Activated CD8-positive, alpha-beta memory T cell treated with anti-CD3 and anti-CD28 coated beads, Interleukin-2, amount 10 ng/mL, durations not matched to agents 7 days and 5 days (primary cell): Measurements from ENCODE around the gene CLMP. TPM values are rescaled to one million over a fixed set of nuclear protein-coding genes. Genes with fewer than 3 reads are reported as not detected.

Source experiments
- ATAC-seq: fragments of 150-1000 bp; cut with Tn5 transposase; one replicate; pipeline ENCODE4 v1.10.0; 2021; ENCODE audit warnings: moderate library complexity
- CTCF ChIA-PET: fragments of 350-600 bp; sonication (Branson Sonifier 250); formaldehyde crosslinking; loops from one replicate; lab custom pipeline; 2021; ENCODE audit warnings: antibody characterized with exemption; lab: Charles Lee
- DNase-seq: peaks from one replicate; pipeline ENCODE4 v3.0.0-alpha.2; 2020
- H3K27ac Mint-ChIP-seq: one replicate; pipeline ENCODE4 v1.8.0; 2021; ENCODE audit warnings: mild to moderate bottlenecking, mixed read lengths
- H3K27me3 Mint-ChIP-seq: one replicate; pipeline ENCODE4 v1.8.0; 2021; ENCODE audit warnings: mixed read lengths
- H3K36me3 Mint-ChIP-seq: one replicate; pipeline ENCODE4 v1.8.0; 2021; ENCODE audit warnings: mild to moderate bottlenecking, mixed read lengths
- H3K4me1 Mint-ChIP-seq: one replicate; pipeline ENCODE4 v1.8.0; 2021; ENCODE audit warnings: mixed read lengths
- H3K4me3 Mint-ChIP-seq: one replicate; pipeline ENCODE4 v1.8.0; 2021; ENCODE audit warnings: mild to moderate bottlenecking, moderate library complexity, mixed read lengths
- H3K9me3 Mint-ChIP-seq: one replicate; pipeline ENCODE4 v1.8.0; 2022; ENCODE audit warnings: low read depth, mixed read lengths
- total RNA-seq, 2 experiments: library from RNA; stranded (reverse); gene quantifications; one replicate each; pipeline ENCODE4 v1.2.3, GENCODE V29; 2021

The CLMP gene, protein sequence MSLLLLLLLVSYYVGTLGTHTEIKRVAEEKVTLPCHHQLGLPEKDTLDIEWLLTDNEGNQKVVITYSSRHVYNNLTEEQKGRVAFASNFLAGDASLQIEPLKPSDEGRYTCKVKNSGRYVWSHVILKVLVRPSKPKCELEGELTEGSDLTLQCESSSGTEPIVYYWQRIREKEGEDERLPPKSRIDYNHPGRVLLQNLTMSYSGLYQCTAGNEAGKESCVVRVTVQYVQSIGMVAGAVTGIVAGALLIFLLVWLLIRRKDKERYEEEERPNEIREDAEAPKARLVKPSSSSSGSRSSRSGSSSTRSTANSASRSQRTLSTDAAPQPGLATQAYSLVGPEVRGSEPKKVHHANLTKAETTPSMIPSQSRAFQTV
- under 1 TPM in 1 of 2 experiments, not detected in 1; 0.58 TPM for total RNA-seq

DNA sequence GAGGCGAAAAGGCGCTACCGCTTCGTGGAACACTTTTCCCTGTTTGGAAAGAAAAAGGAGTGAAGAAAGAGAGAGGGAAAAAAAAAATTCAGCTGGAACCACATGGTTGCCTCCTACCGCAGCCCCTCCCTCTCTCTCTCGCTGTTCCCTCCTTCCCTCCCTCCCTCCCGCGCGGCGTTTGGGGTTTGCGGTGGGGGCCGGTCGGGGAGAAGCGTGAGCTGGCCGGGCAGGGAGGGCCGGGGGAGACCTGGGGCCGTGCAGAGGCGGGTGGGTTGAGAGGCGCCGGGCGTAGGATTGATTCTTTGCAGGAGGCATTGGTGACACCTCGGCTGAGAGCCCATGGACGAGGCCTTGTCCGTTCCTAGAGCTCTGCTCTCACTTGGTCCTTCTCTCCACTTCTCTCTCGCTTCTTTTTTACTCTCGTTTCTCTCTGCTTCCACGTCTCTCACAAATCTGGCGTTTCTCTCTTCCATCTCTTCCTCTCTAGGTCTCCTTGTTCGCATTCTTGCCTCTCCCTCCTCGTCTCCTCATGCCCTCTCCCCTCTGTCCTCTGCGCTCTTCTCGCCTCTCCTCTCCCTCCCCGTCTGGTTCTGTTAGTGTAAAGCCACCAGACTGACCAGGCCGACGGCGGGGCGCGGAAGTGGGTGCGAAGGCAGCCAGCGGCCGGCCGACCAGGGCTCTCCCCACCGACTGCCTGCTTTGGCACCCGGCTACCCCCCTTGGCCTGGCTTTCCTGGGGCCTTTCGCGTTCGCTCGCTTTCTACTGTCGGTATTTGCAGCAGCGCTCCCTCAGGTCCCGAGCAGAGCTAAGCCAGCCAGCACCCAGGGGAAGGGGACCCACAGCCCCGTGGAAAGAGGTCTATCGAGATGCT, at the start of gene CLMP:
CLMP (minus strand) TSS at position 61 of the 872 bp plus-strand sequence. CDS start 308 bp downstream, outside the sequence.
- H3K9me3 Mint-ChIP-seq = no peaks in the 10 kb centered on the region
- peaks cover 24% of the 10 kb centered on the region for H3K4me1 Mint-ChIP-seq
- H3K36me3 Mint-ChIP-seq = no peaks in the 10 kb centered on the region
- peaks cover 89% of the 10 kb centered on the region for H3K27me3 Mint-ChIP-seq
- DNase-seq = no peak
- peak; percentile 33 for ATAC-seq
- H3K27ac Mint-ChIP-seq = no peak within 1 kb of the TSS
- H3K4me3 Mint-ChIP-seq = peak within 1 kb of the TSS; percentile 55
- CTCF ChIA-PET = no interaction called here

DNA sequence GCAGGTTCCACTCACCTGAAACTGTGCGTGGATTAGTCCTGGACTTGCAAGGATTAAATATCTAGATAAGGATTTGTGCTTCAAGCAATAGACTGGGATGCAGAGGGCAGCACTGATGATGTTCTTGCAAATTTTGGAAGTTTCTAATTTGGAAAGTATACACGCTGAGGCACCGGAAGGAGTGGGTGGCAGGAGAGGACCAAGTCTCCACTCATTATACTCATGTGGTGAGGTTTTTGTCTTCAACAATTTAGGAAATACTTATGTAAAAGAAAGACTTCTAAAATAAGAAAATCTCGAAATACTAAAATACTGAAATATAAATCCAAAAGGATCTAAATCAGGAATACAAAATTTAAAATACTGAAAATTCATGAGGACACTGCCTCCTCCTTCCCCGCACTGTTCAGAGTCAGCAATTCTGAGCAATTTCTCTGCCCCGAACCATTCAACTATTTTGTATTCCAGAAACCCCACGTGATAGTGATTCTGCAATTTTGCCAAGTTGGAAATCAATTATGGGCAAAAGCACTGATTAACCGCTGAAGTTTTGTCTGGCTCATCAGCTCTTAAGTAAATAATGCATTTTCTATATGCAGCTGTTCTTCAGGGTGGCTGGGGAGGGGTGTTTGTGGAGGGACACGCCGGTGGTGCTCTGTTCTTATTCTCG, 47.0 kb upstream of the CLMP start:
- Mint-ChIP-seq H3K36me3 (no peaks in the 10 kb centered on the region), H3K27me3 (peaks cover 14% of the 10 kb centered on the region), H3K4me1 (peaks cover 8% of the 10 kb centered on the region), H3K4me3 (no peak overlapping the region), H3K9me3 (no peaks in the 10 kb centered on the region), H3K27ac (no peak overlapping the region)
- ATAC-seq (no peak), DNase-seq (no peak)
- CTCF ChIA-PET = interaction anchor here (1.2 to 7.4 kb wide), 4 partner anchors 20 to 140 kb away, joined by 3 to 161 read pairs (median 8); no protein-coding TSS in a partner anchor

DNA sequence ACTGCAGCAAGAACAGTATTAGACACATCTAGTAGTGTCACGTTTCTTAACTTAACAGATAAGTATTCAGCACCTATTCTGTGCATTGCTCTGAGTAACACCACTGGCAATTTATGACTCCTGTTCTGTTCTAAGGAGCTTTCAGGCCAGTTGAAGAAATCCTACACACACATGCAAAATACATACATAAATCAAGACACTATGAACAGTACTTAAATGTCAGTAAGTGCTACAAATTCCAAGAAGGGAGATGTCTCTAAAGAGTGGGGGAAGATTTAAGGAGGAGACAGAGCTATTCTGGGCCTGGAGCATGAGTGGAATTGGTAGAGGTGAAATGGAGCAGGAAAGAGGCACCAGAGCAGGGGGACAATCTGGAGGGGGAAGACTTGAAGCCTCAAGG, 46.2 kb upstream of the CLMP start:
- ATAC-seq = no peak
- DNase-seq = no peak
- H3K27me3 Mint-ChIP-seq = peaks cover 14% of the 10 kb centered on the region
- CTCF ChIA-PET = interaction anchor here (1.2 to 7.4 kb wide), 5 partner anchors 20 to 140 kb away, joined by 3 to 161 read pairs (median 5); no protein-coding TSS in a partner anchor
- no peaks in the 10 kb centered on the region for H3K36me3 Mint-ChIP-seq
- no peak overlapping the region for H3K27ac Mint-ChIP-seq
- peaks cover 5% of the 10 kb centered on the region for H3K4me1 Mint-ChIP-seq
- H3K9me3 Mint-ChIP-seq = no peaks in the 10 kb centered on the region
- no peak overlapping the region for H3K4me3 Mint-ChIP-seq

DNA sequence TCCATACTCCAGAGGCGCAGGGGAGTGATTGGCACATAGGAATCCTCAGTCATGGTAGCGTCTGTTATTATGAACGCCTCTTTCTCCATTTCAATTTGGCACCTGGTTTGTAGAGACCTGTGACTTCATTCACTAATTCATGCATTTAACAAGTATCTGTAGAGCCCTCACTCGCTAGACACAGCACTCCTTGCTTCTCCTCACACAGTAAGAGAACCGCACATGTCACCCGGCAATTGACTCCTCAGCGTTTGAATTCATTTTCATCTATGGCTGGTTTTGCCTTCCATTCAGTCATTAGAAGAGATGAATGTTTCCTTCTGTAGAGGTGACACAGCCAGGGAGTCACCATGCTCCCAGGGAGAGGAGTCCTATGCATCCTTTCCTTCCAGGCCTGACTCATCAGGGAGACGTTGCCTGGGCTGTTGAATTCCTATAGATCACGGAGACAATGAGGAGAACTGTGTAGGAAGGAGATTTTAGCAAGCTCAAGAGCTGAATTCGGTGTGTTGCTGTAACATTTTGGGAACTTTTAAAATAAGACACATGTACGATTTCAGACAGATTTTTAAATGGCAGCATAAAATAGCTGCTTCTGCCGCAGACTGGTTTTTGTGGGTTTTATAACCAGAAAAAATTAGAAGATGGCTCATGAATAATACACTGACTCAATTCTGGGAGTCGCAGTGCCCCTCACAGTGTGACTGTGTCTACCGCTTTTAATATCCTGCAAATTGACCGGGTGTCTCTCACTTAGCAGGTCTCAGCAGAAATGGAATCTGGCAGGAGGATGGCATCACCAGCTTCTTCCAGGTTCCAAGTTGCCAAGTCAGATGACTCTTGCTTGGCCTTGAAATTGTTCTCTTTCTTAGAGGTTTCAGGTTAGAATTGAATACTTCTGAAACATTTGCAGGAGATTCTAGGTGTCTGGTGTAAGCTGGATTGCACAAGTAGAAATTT, 44.4 kb upstream of the CLMP start:
- CTCF ChIA-PET = interaction anchor here (1.2 to 8.6 kb wide), 5 partner anchors 6 to 131 kb away, joined by 3 to 61 read pairs (median 6); no protein-coding TSS in a partner anchor
- Mint-ChIP-seq H3K27me3 (peaks cover 14% of the 10 kb centered on the region), H3K36me3 (peaks cover 1% of the 10 kb centered on the region), H3K9me3 (no peaks in the 10 kb centered on the region), H3K4me3 (no peak overlapping the region), H3K27ac (no peak overlapping the region), H3K4me1 (peaks cover 21% of the 10 kb centered on the region)
- DNase-seq (no peak), ATAC-seq (no peak)

DNA sequence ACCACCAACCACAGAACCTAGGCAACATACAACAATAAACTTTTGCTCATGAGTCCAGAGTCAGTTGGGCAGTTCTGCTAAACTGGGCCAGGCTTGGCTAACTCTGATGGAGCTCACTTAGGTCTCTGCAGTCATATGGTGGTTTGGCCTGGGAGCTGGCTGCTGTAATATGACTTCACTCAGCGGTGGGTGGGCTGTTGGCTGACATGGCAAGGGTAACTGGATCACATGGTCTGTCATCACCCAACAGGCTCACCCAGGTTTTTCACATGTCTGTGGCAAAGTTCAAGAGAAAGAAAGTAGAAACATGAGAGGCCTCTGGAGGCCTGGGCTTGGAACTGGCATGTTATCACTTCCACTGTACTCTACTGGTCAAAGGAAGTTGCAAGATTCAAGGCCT, 43.2 kb upstream of the CLMP start:
- H3K4me1 Mint-ChIP-seq = peaks cover 26% of the 10 kb centered on the region
- ATAC-seq = no peak
- no peak for DNase-seq
- CTCF ChIA-PET = interaction anchor here (2.0 to 8.6 kb wide), 3 partner anchors 8 to 127 kb away, joined by 6 to 61 read pairs (median 13); no protein-coding TSS in a partner anchor
- no peaks in the 10 kb centered on the region for H3K9me3 Mint-ChIP-seq
- no peak overlapping the region for H3K4me3 Mint-ChIP-seq
- H3K36me3 Mint-ChIP-seq = peaks cover 4% of the 10 kb centered on the region
- H3K27me3 Mint-ChIP-seq = peaks cover 13% of the 10 kb centered on the region
- no peak overlapping the region for H3K27ac Mint-ChIP-seq

DNA sequence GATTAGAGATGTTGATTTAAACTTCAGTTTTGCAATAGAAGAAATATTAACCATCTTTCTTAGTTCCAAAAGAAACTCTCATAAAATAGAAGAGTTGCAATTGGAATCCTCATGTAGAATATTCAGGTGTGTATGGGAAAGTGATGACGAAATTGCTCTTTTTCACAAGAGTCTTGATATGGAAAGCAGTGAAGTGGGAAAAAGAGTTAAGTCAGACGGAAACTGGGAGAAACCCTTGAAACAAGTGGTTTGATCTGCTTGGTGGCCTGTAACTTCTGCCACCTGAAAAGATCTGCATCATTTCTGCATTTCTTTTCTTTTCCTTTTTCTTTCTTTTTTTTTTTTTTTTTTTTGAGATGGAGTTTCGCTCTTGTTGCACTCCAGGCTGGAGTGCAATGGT, 41.8 kb upstream of the CLMP start:
- DNase-seq (no peak), ATAC-seq (no peak)
- Mint-ChIP-seq H3K4me1 (peaks cover 35% of the 10 kb centered on the region), H3K9me3 (no peaks in the 10 kb centered on the region), H3K27me3 (peaks cover 13% of the 10 kb centered on the region), H3K36me3 (peaks cover 12% of the 10 kb centered on the region), H3K27ac (no peak overlapping the region), H3K4me3 (no peak overlapping the region)
- CTCF ChIA-PET = interaction anchor here (0.6 to 8.6 kb wide), 4 partner anchors 9 to 138 kb away, joined by 3 to 61 read pairs (median 5); no protein-coding TSS in a partner anchor

DNA sequence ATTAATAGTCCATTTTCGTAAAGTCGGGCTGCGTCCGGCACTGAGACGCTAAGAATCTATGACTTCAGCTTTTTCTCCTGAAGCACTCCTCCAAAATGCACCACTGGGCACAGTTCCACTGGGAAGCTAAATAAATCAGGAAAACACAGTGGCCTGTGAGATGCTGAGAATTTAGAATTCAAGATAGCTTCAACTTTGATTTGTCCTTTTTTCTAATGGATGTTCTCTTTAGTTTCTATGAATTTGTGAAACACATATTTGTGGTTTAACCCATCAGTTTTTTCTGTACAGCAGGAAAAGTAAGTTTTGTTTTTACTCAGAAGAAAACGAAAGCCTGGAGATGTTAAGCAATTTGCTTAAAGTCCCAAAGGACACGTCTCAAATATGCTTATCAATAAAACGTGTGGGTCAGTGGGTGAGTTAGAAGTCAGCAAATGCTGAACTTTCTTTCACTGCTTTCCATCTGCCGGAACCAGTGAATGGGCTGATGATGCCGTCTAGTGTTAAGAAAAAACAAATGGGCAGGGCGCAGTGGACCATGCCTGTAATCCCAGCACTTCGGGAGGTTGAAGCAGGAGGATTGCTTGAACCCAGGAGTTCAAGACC, 40.7 kb upstream of the CLMP start:
- peaks cover 35% of the 10 kb centered on the region for H3K4me1 Mint-ChIP-seq
- no peak overlapping the region for H3K27ac Mint-ChIP-seq
- H3K4me3 Mint-ChIP-seq = no peak overlapping the region
- DNase-seq = no peak
- peaks cover 7% of the 10 kb centered on the region for H3K27me3 Mint-ChIP-seq
- H3K9me3 Mint-ChIP-seq = no peaks in the 10 kb centered on the region
- CTCF ChIA-PET = interaction anchor here (0.8 to 8.6 kb wide), 6 partner anchors 10 to 419 kb away, joined by 3 to 61 read pairs (median 4); no protein-coding TSS in a partner anchor
- ATAC-seq = no peak
- peaks cover 16% of the 10 kb centered on the region for H3K36me3 Mint-ChIP-seq

DNA sequence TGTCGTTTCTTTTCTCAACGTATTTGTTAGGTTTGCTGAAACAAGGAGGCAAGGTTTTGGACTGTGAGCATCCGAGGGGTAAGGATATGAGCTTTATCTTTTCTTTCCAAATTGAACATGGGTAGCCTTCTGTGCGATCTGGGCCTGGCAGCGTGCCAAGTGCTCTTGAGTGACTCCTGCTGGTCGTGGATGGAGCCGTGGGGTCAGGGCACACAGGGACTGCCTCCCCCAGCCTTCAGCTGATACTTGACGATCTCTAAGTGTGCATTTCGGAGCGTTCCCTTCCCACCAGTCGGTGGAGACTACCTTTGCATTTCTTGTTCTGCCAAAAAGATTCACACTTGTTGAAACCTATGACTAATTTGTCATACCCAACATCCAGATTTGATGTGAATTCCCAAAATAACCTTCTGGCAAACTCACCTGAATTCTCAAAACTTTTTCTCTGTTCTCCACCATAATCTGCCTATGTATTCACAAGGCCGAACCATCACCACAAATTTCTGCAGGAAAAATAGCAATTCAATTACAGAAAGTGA, 40.1 kb upstream of the CLMP start:
- Mint-ChIP-seq H3K9me3 (no peaks in the 10 kb centered on the region), H3K4me1 (peaks cover 35% of the 10 kb centered on the region), H3K4me3 (no peak overlapping the region), H3K27ac (no peak overlapping the region), H3K36me3 (peaks cover 16% of the 10 kb centered on the region), H3K27me3 (peaks cover 10% of the 10 kb centered on the region)
- no peak for ATAC-seq
- CTCF ChIA-PET = interaction anchor here (0.6 to 8.6 kb wide), 6 partner anchors 11 to 420 kb away, joined by 3 to 61 read pairs (median 3); no protein-coding TSS in a partner anchor
- no peak for DNase-seq

DNA sequence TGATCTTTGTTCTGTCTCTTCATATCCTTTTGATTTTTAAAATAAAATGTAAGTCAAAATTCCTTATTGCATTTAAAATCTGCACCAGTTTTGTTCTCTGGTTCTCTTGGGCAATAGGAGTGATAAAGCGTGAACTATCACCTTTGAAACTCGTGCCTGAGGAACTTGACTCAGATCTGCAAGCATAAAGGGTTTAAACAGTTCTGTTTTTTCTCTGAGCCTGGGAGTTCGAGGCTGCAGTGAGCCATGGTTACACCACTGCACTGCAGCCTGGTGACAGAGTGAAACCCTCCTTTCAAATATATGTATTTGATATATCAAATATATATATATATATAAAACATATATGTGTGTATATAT, 38.9 kb upstream of the CLMP start:
- peaks cover 16% of the 10 kb centered on the region for H3K36me3 Mint-ChIP-seq
- peak overlapping the region; percentile 95 for H3K27ac Mint-ChIP-seq
- DNase-seq = no peak
- CTCF ChIA-PET = interaction anchor here (1.3 to 8.6 kb wide), 5 partner anchors 12 to 131 kb away, joined by 3 to 61 read pairs (median 13); no protein-coding TSS in a partner anchor
- no peak for ATAC-seq
- peaks cover 35% of the 10 kb centered on the region for H3K4me1 Mint-ChIP-seq
- H3K4me3 Mint-ChIP-seq = no peak overlapping the region
- no peaks in the 10 kb centered on the region for H3K9me3 Mint-ChIP-seq
- peaks cover 13% of the 10 kb centered on the region for H3K27me3 Mint-ChIP-seq

DNA sequence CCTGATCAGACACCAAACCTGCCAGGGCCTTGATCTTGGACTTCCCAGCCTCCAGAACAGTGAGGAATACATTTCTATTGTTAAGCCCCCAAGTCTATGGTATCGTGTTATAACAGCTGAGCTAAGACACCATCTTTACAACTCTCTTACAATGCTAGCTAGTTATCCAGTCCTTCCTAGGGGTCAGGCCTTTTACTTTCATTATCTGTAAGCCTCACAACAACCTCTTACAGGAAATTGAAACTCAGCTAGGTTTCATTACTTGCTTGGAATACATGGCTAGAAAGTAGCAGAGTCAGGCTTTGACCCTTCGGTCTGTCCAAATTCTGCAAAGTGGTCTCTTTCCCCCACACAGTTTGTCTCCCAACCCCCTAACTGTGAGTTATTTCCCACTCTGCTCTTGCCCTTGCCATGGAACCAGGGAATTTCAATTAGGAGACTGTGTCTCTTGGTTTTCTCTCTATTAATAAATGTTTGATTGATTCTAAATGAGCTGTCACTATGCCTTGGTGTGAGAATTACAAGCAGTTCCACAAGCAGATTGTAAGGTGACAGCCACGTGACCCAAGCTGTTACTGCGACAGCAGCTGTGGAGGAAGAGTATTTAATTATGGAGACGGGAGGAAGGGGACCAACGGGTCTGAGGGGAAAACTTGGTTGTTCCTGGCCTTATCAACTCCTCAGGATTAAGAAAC, 38.4 kb upstream of the CLMP start:
- DNase-seq = no peak
- Mint-ChIP-seq H3K9me3 (no peaks in the 10 kb centered on the region), H3K27ac (peak overlapping the region; percentile 95), H3K4me3 (peak overlapping the region; percentile 45), H3K36me3 (peaks cover 16% of the 10 kb centered on the region), H3K27me3 (peaks cover 18% of the 10 kb centered on the region), H3K4me1 (peaks cover 35% of the 10 kb centered on the region)
- CTCF ChIA-PET = interaction anchor here (0.6 to 8.6 kb wide), 9 partner anchors 12 to 210 kb away, joined by 3 to 61 read pairs (median 3); partner anchors contain the start of gene HSPA8
- ATAC-seq = peak; percentile 97

DNA sequence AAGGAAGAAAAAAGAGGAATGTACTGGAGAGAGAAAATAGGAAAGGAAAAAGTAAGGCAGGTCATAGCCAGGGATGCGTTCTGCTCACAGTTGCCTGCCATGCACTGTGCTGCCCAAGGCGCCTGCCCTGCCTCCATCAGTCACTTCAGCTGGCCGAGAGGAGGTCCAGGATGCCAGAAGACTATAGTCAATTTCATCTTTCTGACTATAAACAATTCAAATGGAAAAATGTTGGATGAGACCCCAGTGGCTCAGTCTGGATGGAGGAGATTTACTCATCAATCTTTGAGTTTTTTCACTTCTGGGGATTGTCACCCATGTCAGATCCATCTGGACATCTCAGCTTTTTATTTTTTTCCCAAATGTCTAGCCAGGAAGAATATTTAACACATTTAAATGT, 36.7 kb upstream of the CLMP start:
- Mint-ChIP-seq H3K36me3 (peaks cover 16% of the 10 kb centered on the region), H3K27me3 (peaks cover 23% of the 10 kb centered on the region), H3K9me3 (no peaks in the 10 kb centered on the region), H3K27ac (no peak overlapping the region), H3K4me1 (peaks cover 35% of the 10 kb centered on the region), H3K4me3 (no peak overlapping the region)
- CTCF ChIA-PET = interaction anchor here (1.4 to 8.6 kb wide), 4 partner anchors 13 to 129 kb away, joined by 3 to 61 read pairs (median 9); no protein-coding TSS in a partner anchor
- DNase-seq = no peak
- ATAC-seq = no peak
